ENCODE measurements around the gene SH2D4B. TPM values are rescaled to one million over a fixed set of nuclear protein-coding genes. Genes with fewer than 3 reads are reported as not detected.

SH2D4B gene
- total RNA-seq, 3 donors from 2014 or later = 0.15 to 0.16 TPM; not detected in 1

DNA sequence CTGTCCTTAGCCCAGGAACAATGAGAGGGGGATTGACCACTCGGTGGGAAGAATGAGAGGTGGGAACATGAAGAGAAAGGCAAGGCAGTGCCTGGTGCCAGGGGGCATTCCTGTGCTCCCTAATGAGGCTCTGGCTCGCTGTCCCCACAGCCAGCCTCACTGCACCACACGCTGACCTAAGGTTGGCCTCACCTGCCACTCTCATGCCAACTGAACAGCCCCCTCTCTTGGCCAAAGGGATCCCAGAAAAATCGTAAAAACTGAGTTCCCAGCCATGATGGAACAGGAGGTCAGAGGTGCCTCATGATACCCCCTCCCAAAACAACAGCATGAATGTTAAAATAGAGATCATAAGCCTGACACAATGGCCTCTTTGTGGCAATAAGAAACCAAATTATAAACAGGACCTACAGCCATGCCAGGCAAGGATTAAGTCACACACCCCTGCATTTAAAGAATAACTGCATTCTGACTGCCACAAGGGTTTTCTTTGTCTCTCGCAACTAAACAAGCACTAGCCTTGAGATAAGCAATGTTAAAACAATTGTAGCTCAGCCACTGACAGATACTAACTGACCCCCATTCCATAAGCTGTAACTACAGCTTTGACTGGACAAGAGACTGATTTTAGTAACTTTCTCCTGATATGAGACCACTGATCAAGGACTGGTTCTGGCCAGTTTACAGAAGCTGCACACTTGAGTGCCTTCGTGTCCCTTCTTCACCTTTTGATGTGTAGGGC lies 149.2 kb downstream of the SH2D4B start:
- no peak for TF ChIP-seq POLR2AphosphoS5 (IDR thresholded peaks at IDR 0.05)
- TF ChIP-seq POLR2A (IDR thresholded peaks at IDR 0.05) = no peak
- TF ChIP-seq, protein P1, sequence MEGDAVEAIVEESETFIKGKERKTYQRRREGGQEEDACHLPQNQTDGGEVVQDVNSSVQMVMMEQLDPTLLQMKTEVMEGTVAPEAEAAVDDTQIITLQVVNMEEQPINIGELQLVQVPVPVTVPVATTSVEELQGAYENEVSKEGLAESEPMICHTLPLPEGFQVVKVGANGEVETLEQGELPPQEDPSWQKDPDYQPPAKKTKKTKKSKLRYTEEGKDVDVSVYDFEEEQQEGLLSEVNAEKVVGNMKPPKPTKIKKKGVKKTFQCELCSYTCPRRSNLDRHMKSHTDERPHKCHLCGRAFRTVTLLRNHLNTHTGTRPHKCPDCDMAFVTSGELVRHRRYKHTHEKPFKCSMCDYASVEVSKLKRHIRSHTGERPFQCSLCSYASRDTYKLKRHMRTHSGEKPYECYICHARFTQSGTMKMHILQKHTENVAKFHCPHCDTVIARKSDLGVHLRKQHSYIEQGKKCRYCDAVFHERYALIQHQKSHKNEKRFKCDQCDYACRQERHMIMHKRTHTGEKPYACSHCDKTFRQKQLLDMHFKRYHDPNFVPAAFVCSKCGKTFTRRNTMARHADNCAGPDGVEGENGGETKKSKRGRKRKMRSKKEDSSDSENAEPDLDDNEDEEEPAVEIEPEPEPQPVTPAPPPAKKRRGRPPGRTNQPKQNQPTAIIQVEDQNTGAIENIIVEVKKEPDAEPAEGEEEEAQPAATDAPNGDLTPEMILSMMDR (IDR thresholded peaks at IDR 0.05) = no peak
- no peaks in the 10 kb centered on the region for H3K27me3 ChIP-seq
- no peaks in the 10 kb centered on the region for H3K36me3 ChIP-seq
- H3K4me1 ChIP-seq = no peaks in the 10 kb centered on the region
- no peaks in the 10 kb centered on the region for H3K9me3 ChIP-seq
- no peak for DNase-seq (ENCODE audit: low spot score in 2 of 2)
- no peak overlapping the region for H3K4me3 ChIP-seq
- H3K27ac ChIP-seq = peak overlapping the region in 1 of 2 donors; percentile 23
- intact Hi-C loops (cut with DNase I; ENCODE audit: low total_unique reads) = no loop called here

DNA sequence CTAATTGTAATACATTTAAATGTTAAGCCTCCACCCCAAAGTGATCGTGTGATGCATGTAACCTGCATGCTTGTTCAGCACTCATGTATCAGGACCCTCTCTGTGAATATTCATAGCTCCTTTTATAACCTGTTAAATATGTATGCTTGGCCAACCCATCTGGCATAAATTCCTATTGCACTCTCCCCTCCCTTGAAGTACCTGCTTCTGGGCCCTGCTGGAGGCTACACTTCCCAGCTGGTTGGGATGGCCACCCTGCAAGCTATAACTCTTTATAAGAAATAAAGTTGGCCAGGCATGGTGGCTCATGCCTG lies 149.7 kb downstream of the SH2D4B start:
- Histone ChIP-seq H3K9me3 (no peaks in the 10 kb centered on the region), H3K4me1 (no peaks in the 10 kb centered on the region), H3K27ac (no peak overlapping the region), H3K27me3 (no peaks in the 10 kb centered on the region), H3K36me3 (no peaks in the 10 kb centered on the region), H3K4me3 (no peak overlapping the region)
- TF ChIP-seq, protein P1 (IDR thresholded peaks at IDR 0.05) = no peak
- no peak for TF ChIP-seq POLR2AphosphoS5 (IDR thresholded peaks at IDR 0.05)
- TF ChIP-seq POLR2A (IDR thresholded peaks at IDR 0.05) = no peak
- intact Hi-C loops (cut with DNase I; ENCODE audit: low total_unique reads) = no loop called here
- no peak for DNase-seq (ENCODE audit: low spot score in 2 of 2)

DNA sequence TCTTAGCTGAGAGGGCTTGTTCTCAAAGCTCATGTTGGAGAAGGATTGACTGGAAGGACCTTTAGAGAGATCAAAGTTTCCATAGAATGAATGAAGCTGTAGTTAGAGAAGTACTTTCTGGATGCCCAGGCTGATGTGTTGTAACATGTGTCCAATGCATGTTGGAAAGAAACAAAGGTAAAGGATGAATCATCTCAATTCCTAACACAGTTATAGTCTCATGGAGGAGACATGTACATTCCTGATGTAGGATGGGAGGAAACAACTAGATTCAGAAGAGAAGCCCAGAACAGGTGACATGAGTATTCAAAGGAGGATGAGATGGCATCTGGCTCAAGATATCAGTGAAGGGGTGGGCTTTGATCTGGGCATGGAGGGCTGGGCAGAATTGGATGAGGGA lies 152.7 kb downstream of the SH2D4B start:
- H3K27ac ChIP-seq = no peak overlapping the region
- H3K27me3 ChIP-seq = no peaks in the 10 kb centered on the region
- H3K36me3 ChIP-seq = no peaks in the 10 kb centered on the region
- intact Hi-C loops (cut with DNase I; ENCODE audit: low total_unique reads) = no loop called here
- no peaks in the 10 kb centered on the region for H3K9me3 ChIP-seq
- no peak for DNase-seq (ENCODE audit: low spot score in 2 of 2)
- H3K4me1 ChIP-seq = no peaks in the 10 kb centered on the region
- TF ChIP-seq POLR2A (IDR thresholded peaks at IDR 0.05) (no peak), POLR2AphosphoS5 (IDR thresholded peaks at IDR 0.05) (no peak)
- TF ChIP-seq, protein P1 (IDR thresholded peaks at IDR 0.05) = no peak
- H3K4me3 ChIP-seq = no peak overlapping the region

DNA sequence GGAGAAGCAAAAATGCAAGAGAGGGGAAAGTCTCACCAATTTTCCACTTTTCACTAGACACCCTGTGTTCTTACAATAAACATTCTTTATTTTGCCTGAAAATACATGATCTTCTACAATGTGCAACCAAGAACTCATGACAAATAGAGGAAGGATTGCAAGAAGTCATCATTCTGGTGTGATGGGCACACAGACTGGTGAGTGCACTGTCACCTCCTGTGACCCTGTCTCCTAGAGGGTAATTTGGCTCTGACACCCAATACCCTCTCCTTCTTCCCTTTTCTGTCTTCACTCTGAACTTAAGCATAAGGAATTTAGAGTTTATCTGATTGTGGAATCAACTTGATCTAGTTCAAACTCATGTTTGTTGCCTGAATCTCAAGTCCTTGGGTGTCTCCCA lies 153.7 kb downstream of the SH2D4B start:
- no peaks in the 10 kb centered on the region for H3K27me3 ChIP-seq
- H3K27ac ChIP-seq = no peak overlapping the region
- no peak for DNase-seq (ENCODE audit: low spot score in 2 of 2)
- H3K9me3 ChIP-seq = no peaks in the 10 kb centered on the region
- TF ChIP-seq, protein P1 (IDR thresholded peaks at IDR 0.05) = no peak
- H3K4me3 ChIP-seq = no peak overlapping the region
- intact Hi-C loops (cut with DNase I; ENCODE audit: low total_unique reads) = no loop called here
- no peaks in the 10 kb centered on the region for H3K36me3 ChIP-seq
- no peaks in the 10 kb centered on the region for H3K4me1 ChIP-seq

DNA sequence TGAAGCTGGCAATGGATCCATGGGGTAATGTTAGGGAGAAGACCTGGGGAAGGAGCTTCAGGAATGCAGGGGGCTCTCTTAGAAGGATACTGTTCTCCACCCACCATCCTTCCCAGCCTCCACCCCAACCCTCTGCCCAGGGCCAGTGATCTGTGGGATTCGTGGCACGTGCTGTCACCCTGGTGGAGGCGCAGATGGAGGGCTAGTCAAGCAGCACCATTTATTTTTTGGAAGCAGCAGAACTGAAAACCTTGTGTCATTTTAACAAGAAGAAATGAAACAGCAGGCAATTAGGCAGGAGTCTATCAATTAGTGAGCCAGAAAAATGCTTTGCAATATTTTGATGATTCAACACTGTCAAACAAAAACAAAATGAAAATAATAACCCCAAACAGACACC lies 155.9 kb downstream of the SH2D4B start:
- no peaks in the 10 kb centered on the region for H3K9me3 ChIP-seq
- no peaks in the 10 kb centered on the region for H3K36me3 ChIP-seq
- no peak overlapping the region for H3K4me3 ChIP-seq
- no peak overlapping the region for H3K27ac ChIP-seq
- H3K27me3 ChIP-seq = no peaks in the 10 kb centered on the region
- DNase-seq (ENCODE audit: low spot score in 2 of 2) = no peak
- no peaks in the 10 kb centered on the region for H3K4me1 ChIP-seq
- TF ChIP-seq, protein P1 (IDR thresholded peaks at IDR 0.05) = no peak
- TF ChIP-seq POLR2AphosphoS5 (IDR thresholded peaks at IDR 0.05) = no peak
- no peak for TF ChIP-seq POLR2A (IDR thresholded peaks at IDR 0.05)
- intact Hi-C loops (cut with DNase I; ENCODE audit: low total_unique reads) = no loop called here

Measured in breast epithelium (tissue), 4 donors.